HG03442 (cell line): ENCODE results near the gene AHCYL2.
"Not testable (repeated sequence)": the region's sequence is repeated elsewhere in the genome, so short reads cannot be mapped to it uniquely, and the experiment has no call there.

Source experiments
- ATAC-seq: cut with Tn5 transposase; IDR thresholded peaks from one replicate; pipeline ENCODE4 v1.9.1; 2021; ENCODE audit warnings: mild to moderate bottlenecking, moderate library complexity; ENCODE audit not compliant: unreplicated experiment

Gene AHCYL2

GRCh38 chr7:129405527-129405926 lies 180.7 kb downstream of the AHCYL2 start:
- ATAC-seq = no peak

- not testable (repeated sequence) for ATAC-seq
Measured at GRCh38 chr7:129410238-129410637, 185.4 kb downstream of the AHCYL2 start.

- ATAC-seq = no peak
Measured at GRCh38 chr7:129412501-129412900, 187.7 kb downstream of the AHCYL2 start.

- no peak for ATAC-seq
Measured at GRCh38 chr7:129417073-129417472, 192.2 kb downstream of the AHCYL2 start.

GRCh38 chr7:129421717-129422250 lies 197.0 kb downstream of the AHCYL2 start:
- ATAC-seq = no peak

- ATAC-seq = no peak
Measured at GRCh38 chr7:129422727-129423126, 197.9 kb downstream of the AHCYL2 start.

- no peak for ATAC-seq
Measured at GRCh38 chr7:129423700-129424410, 199.0 kb downstream of the AHCYL2 start.

- ATAC-seq = no peak
Measured at GRCh38 chr7:129426482-129426881, 201.7 kb downstream of the AHCYL2 start.

- ATAC-seq = no peak
Measured at GRCh38 chr7:129427526-129428045, 202.8 kb downstream of the AHCYL2 start.

GRCh38 chr7:129431911-129432643 lies 207.2 kb downstream of the AHCYL2 start:
- no peak for ATAC-seq

- ATAC-seq = peak; percentile 91
Measured at GRCh38 chr7:129433847-129434674, 209.2 kb downstream of the AHCYL2 start, which contains the start of gene STRIP2. TSS of gene STRIP2 (plus strand) at chr7:129434432. CDS start at chr7:129434473, 41 bp downstream.

- ATAC-seq = no peak
Measured at GRCh38 chr7:129434675-129435318, 210.0 kb downstream of the AHCYL2 start.

- no peak for ATAC-seq
Measured at GRCh38 chr7:129435414-129435829, 210.6 kb downstream of the AHCYL2 start.

- no peak for ATAC-seq
Measured at GRCh38 chr7:129436335-129436923, 211.6 kb downstream of the AHCYL2 start.

GRCh38 chr7:129437190-129437589 lies 212.4 kb downstream of the AHCYL2 start:
- ATAC-seq = no peak

GRCh38 chr7:129438281-129438838 lies 213.5 kb downstream of the AHCYL2 start:
- ATAC-seq = no peak

GRCh38 chr7:129438839-129439651 lies 214.2 kb downstream of the AHCYL2 start:
- ATAC-seq = no peak

- no peak for ATAC-seq
Measured at GRCh38 chr7:129439963-129440625, 215.3 kb downstream of the AHCYL2 start.
